OCI-LY3 (cell line): ENCODE measurements around the gene ADSS1.

Experiments used
- H2AFZ ChIP-seq: fragments of 200-600, 300-600 bp; shearing (Covaris generic); 2 replicates; pipeline ENCODE4 v1.6.0; 2014; ENCODE audit warnings: antibody characterized with exemption, low read depth, low read length
- H3K27ac ChIP-seq: fragments of 200-600, 300-600 bp; sonication (generic); 2 replicates; pipeline ENCODE4 v1.5.1; 2014; ENCODE audit warnings: mild to moderate bottlenecking, low read length, moderate library complexity, mixed read lengths
- H3K27me3 ChIP-seq: fragments of 200-600, 300-600 bp; sonication (generic); 2 replicates; pipeline ENCODE4 v1.6.1; 2014; ENCODE audit warnings: low read depth, low read length, mixed read lengths
- H3K36me3 ChIP-seq: fragments of 200-600, 300-600 bp; sonication (generic); replicated peaks from 2 replicates; pipeline ENCODE3; 2014; ENCODE audit warnings: low read depth, low read length, mixed read lengths
- H3K4me1 ChIP-seq: fragments of 300-600, 200-600 bp; sonication (generic); 2 replicates; pipeline ENCODE4 v1.6.1; 2014; ENCODE audit warnings: low read length, mixed read lengths
- H3K4me2 ChIP-seq: fragments of 200-600, 300-600 bp; sonication (generic); 2 replicates; pipeline ENCODE4 v1.6.1; 2014; ENCODE audit warnings: low read length, mixed read lengths
- H3K4me3 ChIP-seq: fragments of 300-600, 200-600 bp; sonication (generic); 2 replicates; pipeline ENCODE4 v1.5.1; 2014; ENCODE audit warnings: antibody characterized with exemption, mild to moderate bottlenecking, low read length, moderate library complexity
- H3K79me2 ChIP-seq: fragments of 300-600, 200-600 bp; shearing (Covaris generic); 2 replicates; pipeline ENCODE4 v1.6.1; 2014; ENCODE audit warnings: mild to moderate bottlenecking, low read length, mixed read lengths
- H3K9ac ChIP-seq: fragments of 300-600, 200-600 bp; shearing (Covaris generic); 2 replicates; pipeline ENCODE4 v1.6.0; 2014; ENCODE audit warnings: mild to moderate bottlenecking, low read length, moderate library complexity
- H3K9me3 ChIP-seq: fragments of 200-600, 300-600 bp; shearing (Covaris generic); 2 replicates; pipeline ENCODE4 v1.6.1; 2014; ENCODE audit warnings: low read length, mixed read lengths; ENCODE audit not compliant: insufficient read depth
- H4K20me1 ChIP-seq: fragments of 200-600, 300-600 bp; sonication (generic); 2 replicates; pipeline ENCODE4 v1.6.1; 2016; ENCODE audit warnings: low read length, mixed read lengths; ENCODE audit not compliant: insufficient read depth
- EZH2phosphoT487 ChIP-seq: fragments of 200-600 bp; shearing (Covaris generic); IDR thresholded peaks from 2 replicates; pipeline ENCODE4 v1.6.1; 2018; ENCODE audit warnings: antibody characterized with exemption, mixed run types, low read depth
- TF ChIP-seq, protein P1 (sequence below): fragments of 200-600, 300-600 bp; sonication (generic); IDR thresholded peaks from 2 replicates; pipeline ENCODE4 v1.5.1; 2014; ENCODE audit warnings: antibody characterized with exemption, low read length, low read depth

ADSS1 gene

DNA sequence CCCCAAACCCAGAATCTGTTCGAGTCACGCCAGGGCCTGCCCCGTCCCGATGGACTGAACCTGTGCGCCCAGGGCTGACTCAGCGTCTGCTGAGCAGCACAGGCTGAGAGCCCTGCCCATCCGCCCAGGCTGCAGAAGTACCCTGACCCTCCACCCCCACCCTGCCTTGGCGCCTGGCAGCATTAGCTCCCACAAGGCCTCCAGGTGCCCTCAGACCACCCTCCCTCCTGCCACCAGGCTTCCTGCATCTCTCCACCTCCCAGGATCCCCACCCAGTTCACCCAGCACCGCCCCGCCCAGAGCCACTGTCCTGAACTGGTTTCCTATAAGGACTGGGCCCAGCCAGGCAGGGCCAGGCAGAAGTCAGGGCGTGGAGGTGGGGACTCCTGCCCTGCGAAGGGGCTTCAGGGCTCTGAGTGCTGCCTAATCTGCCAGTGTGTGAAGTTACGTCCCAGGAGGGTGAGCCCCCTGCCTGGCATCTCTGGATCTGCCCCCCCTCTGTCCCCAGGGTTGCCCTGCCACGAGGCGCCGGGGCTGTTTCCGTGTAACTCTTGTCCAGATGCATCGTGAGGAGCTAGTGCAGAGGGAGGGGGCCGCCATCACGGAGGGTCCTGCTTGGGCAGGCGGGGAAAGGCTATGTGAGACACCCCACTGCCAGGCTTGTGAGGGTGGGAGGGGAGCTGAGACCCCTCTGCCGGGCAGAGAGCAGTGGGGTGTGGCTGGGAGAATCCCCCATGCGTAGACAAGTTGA, 9.1 kb downstream of the ADSS1 start:
- H3K9me3 ChIP-seq, result no peaks in the 10 kb centered on the region
- no peak overlapping the region for H3K4me2 ChIP-seq
- no peak for TF ChIP-seq EZH2phosphoT487
- TF ChIP-seq, protein P1, sequence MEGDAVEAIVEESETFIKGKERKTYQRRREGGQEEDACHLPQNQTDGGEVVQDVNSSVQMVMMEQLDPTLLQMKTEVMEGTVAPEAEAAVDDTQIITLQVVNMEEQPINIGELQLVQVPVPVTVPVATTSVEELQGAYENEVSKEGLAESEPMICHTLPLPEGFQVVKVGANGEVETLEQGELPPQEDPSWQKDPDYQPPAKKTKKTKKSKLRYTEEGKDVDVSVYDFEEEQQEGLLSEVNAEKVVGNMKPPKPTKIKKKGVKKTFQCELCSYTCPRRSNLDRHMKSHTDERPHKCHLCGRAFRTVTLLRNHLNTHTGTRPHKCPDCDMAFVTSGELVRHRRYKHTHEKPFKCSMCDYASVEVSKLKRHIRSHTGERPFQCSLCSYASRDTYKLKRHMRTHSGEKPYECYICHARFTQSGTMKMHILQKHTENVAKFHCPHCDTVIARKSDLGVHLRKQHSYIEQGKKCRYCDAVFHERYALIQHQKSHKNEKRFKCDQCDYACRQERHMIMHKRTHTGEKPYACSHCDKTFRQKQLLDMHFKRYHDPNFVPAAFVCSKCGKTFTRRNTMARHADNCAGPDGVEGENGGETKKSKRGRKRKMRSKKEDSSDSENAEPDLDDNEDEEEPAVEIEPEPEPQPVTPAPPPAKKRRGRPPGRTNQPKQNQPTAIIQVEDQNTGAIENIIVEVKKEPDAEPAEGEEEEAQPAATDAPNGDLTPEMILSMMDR, result no peak
- H3K4me1 ChIP-seq, result no peaks in the 10 kb centered on the region
- H2AFZ ChIP-seq, result no peak overlapping the region
- H3K27me3 ChIP-seq, result no peaks in the 10 kb centered on the region
- no peaks in the 10 kb centered on the region for H3K79me2 ChIP-seq
- no peak overlapping the region for H3K27ac ChIP-seq
- no peak overlapping the region for H3K9ac ChIP-seq
- no peak overlapping the region for H3K4me3 ChIP-seq
- no peaks in the 10 kb centered on the region for H4K20me1 ChIP-seq
- H3K36me3 ChIP-seq, result no peaks in the 10 kb centered on the region

DNA sequence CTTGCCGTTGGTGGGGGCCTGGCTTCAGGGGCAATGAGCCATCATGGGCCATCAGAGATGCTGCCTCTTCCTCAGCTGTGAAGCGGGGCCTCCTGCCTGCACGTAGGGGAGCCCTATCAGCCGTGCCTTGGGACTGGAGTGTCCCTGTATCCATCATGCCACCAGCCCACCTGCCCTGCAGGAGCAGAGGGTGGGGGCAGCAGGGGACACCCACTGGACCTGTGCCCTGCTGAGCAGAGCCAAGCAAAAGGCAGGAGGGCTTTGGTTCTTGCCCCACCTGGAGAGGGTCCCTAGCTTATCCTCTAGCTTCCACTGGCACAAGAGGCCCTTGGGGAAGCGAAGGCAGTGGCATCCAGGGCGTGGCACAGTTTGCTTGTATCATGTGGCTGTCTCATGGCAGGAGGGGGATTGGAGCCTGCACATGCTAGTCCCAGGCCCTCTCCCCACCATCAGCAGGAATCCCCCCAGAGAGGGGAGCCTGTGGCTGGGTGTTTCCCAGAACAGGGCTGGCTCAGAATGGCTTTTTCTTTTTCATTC, 10.1 kb downstream of the ADSS1 start:
- no peak overlapping the region for H3K9ac ChIP-seq
- H3K4me3 ChIP-seq, result no peak overlapping the region
- H3K79me2 ChIP-seq, result no peaks in the 10 kb centered on the region
- no peaks in the 10 kb centered on the region for H3K4me1 ChIP-seq
- H4K20me1 ChIP-seq, result no peaks in the 10 kb centered on the region
- no peak overlapping the region for H2AFZ ChIP-seq
- H3K4me2 ChIP-seq, result no peak overlapping the region
- TF ChIP-seq EZH2phosphoT487, result no peak
- TF ChIP-seq, protein P1, result no peak
- H3K36me3 ChIP-seq, result no peaks in the 10 kb centered on the region
- no peaks in the 10 kb centered on the region for H3K9me3 ChIP-seq
- H3K27me3 ChIP-seq, result no peaks in the 10 kb centered on the region
- H3K27ac ChIP-seq, result no peak overlapping the region

DNA sequence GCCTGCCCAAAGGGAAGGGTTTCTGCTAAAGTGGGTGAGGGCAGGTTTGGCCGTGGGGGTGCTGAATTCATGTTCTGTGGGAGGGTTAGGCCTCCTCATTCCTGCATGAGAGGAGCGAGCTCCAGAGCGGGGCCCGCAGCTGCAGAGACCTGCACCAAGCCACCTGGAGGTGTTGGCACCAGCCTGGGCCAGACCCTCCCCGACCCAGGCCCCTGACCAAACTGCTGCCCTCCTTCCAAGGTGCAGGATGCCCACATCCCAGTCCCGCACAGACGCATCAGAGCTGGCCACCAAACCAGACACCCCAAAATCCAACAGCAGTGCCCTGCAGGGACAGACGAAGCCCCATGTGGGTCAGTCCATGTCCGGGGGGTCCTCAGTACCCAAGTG, 10.6 kb downstream of the ADSS1 start:
- H3K36me3 ChIP-seq, result no peaks in the 10 kb centered on the region
- no peak overlapping the region for H3K27ac ChIP-seq
- H3K9me3 ChIP-seq, result no peaks in the 10 kb centered on the region
- H3K79me2 ChIP-seq, result no peaks in the 10 kb centered on the region
- TF ChIP-seq, protein P1, result no peak
- TF ChIP-seq EZH2phosphoT487, result no peak
- H3K9ac ChIP-seq, result no peak overlapping the region
- no peak overlapping the region for H3K4me3 ChIP-seq
- H3K27me3 ChIP-seq, result no peaks in the 10 kb centered on the region
- H3K4me1 ChIP-seq, result no peaks in the 10 kb centered on the region
- H2AFZ ChIP-seq, result no peak overlapping the region
- no peak overlapping the region for H3K4me2 ChIP-seq
- no peaks in the 10 kb centered on the region for H4K20me1 ChIP-seq

DNA sequence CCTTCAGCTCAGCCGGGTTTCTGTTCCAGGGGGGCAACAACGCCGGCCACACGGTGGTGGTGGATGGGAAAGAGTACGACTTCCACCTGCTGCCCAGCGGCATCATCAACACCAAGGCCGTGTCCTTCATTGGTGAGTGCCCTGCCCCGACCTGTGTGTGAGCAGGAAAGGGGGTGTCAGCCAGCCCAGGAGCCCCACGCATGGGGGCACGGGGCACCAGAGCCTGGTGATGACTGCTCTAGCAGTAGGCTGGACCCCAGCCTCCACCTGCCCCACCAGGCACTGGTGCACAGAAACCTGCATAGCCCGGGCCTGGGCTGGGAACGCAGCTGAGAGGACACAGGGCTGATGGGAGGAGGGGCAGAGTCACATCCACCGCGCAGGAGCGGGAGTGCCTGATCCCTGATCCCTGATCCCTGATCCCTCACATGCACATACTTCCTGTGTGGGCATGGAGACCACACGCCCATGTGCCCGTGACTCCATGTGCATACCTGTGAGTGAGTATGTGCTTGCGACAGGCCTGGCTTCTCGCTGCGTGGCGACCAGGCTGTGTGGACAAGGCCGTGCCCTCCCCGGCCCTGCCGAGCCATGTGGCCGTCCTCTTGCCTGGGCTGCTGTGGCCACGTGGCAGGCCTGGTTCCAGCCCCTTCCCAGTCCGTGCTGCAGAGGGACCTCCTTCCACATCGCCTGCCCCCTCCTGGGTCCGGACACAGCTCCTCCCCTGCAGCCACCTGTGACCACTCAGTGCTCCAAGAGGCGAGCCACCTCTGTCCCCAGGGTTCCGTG, 11.2 kb downstream of the ADSS1 start:
- Histone ChIP-seq H3K4me3 (no peak overlapping the region), H3K79me2 (no peaks in the 10 kb centered on the region), H3K9ac (no peak overlapping the region), H2AFZ (no peak overlapping the region), H3K27ac (no peak overlapping the region), H3K4me2 (no peak overlapping the region), H3K9me3 (no peaks in the 10 kb centered on the region), H3K27me3 (no peaks in the 10 kb centered on the region), H3K36me3 (no peaks in the 10 kb centered on the region), H3K4me1 (no peaks in the 10 kb centered on the region), H4K20me1 (no peaks in the 10 kb centered on the region)
- TF ChIP-seq EZH2phosphoT487, result no peak
